ENCODE measurements around the gene GAREM1.

GRCh38 chr18:32303400-32303799, 167.3 kb downstream of the GAREM1 start:
- TF ChIP-seq REST (IDR thresholded peaks at IDR 0.05; ENCODE audit: insufficient read depth in 1 of 2, low read depth in 2 of 2, low read length in 1 of 2) (no peak), CTCF (IDR thresholded peaks at IDR 0.05) (no peak), POLR2AphosphoS5 (IDR thresholded peaks at IDR 0.05; ENCODE audit: low read depth, low read length) (no peak), TCF7L2 (IDR thresholded peaks at IDR 0.05; ENCODE audit: low read depth, low read length) (no peak), SIN3A (IDR thresholded peaks at IDR 0.05; ENCODE audit: borderline replicate concordance, insufficient read depth, low read depth, low read length) (no peak)

Measured in Panc1 (cell line).